NCI-H1694 (cell line): ENCODE measurements around the gene SLC6A13.

Source experiments
- DNase-seq: peaks from one replicate; lab custom pipeline; 2025; lab: John Stamatoyannopoulos, UW

Gene SLC6A13

DNA sequence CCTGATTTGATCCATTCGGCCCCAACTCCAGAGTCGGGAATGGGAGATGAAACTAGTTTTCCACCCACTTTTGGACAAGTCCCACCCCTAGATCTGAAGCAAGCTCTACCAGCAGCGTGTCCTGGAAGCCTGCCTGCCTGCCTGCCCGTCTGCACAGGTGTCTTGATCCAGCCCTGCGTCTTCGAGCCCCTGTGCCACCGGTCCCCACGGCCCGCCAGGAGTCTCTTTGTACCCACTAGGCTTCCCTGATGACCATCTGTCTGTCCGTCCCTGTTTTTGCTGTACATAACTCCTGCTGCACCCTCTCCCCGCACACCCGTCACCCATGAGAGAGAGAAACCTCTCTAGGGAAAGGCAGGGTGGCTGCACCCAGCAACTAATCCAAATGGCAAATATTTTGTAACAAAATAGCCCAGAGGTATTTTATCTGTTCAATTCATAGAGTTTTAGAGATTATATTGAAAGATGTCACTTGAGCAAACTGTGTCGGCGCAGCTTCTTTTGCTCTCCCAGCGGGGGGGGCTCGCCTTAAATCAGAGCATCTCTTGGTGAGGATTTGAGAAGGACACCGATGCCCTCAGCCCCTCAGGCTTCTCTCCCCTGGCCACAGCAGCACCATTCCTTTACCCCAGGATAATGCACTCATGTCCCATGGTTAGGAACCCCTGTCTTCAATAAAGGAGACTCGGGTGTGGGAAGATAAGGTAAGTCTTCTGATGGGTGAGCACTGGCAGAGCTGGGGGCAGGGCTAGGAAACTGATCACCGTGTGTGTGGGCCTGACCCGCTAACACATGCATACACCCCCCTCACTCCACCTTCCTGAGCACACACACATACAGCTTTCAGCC is 84.4 kb downstream of the SLC6A13 start:
- DNase-seq = no peak

GRCh38 chr12:177336-177979 is 85.2 kb downstream of the SLC6A13 start:
- no peak for DNase-seq

- peak; percentile 89 for DNase-seq
Measured at GRCh38 chr12:176321-177181, 86.1 kb downstream of the SLC6A13 start.

GRCh38 chr12:175759-176158 is 86.9 kb downstream of the SLC6A13 start:
- no peak for DNase-seq

- DNase-seq = peak; percentile 37
Measured at GRCh38 chr12:175250-175649, 87.4 kb downstream of the SLC6A13 start.

GRCh38 chr12:174596-174995 is 88.0 kb downstream of the SLC6A13 start:
- no peak for DNase-seq

GRCh38 chr12:174124-174523 is 88.5 kb downstream of the SLC6A13 start:
- no peak for DNase-seq

DNA sequence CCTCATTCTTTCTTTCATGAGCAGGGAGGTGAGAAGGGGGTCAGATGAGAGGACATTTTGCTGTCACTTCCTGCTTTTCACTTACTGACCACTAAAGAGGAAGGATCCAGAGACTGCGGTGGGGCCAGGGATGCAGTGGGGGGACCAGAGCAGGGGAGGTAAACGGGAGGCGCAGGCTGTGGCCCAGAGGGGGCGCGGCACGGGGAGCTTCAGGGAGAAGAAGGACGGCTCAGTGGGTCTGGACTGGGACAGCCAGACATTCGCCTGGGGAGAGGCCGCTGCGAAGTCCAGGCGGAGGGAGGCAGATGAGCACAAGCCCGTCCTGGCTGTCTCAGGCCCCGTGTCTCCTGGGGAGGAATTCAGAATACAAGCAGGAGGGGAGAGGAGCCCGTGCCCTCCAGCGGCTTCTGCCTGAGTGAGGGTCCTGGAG is 89.9 kb downstream of the SLC6A13 start:
- DNase-seq = no peak

- DNase-seq = no peak
Measured at GRCh38 chr12:171743-172676, 90.6 kb downstream of the SLC6A13 start.

GRCh38 chr12:171276-171675 is 91.4 kb downstream of the SLC6A13 start:
- no peak for DNase-seq
